Fibroblast of skin of right biceps (primary cell): ENCODE results near the gene SLCO4A1.

ENCODE experiments used
- DNase-seq: peaks from one replicate; pipeline ENCODE4 v3.0.0-alpha.2; 2013

Gene SLCO4A1

GRCh38 chr20:62702895-62703852, 60.9 kb downstream of the SLCO4A1 start:
- peak; percentile 90 for DNase-seq

- DNase-seq = no peak
Measured at GRCh38 chr20:62703853-62704228, 61.5 kb downstream of the SLCO4A1 start.

- peak; percentile 95 for DNase-seq
Measured at GRCh38 chr20:62704341-62704948, 62.1 kb downstream of the SLCO4A1 start.

- DNase-seq = no peak
Measured at GRCh38 chr20:62705627-62706026, 63.3 kb downstream of the SLCO4A1 start.

- DNase-seq = no peak
Measured at GRCh38 chr20:62706344-62706743, 64.0 kb downstream of the SLCO4A1 start.

- DNase-seq = no peak
Measured at GRCh38 chr20:62706857-62707256, 64.6 kb downstream of the SLCO4A1 start.

GRCh38 chr20:62707276-62707920, 65.1 kb downstream of the SLCO4A1 start:
- DNase-seq = no peak

- no peak for DNase-seq
Measured at GRCh38 chr20:62707921-62708521, 65.7 kb downstream of the SLCO4A1 start.

- no peak for DNase-seq
Measured at GRCh38 chr20:62708591-62709536, 66.6 kb downstream of the SLCO4A1 start, which contains the start of gene NTSR1. Gene NTSR1, plus strand, starts transcription at chr20:62708836. Its CDS starts 372 bp downstream, at chr20:62709208.

GRCh38 chr20:62709537-62709905, 67.2 kb downstream of the SLCO4A1 start:
- no peak for DNase-seq

- DNase-seq = no peak
Measured at GRCh38 chr20:62710221-62710885, 68.0 kb downstream of the SLCO4A1 start.

- DNase-seq = no peak
Measured at GRCh38 chr20:62710886-62711702, 68.8 kb downstream of the SLCO4A1 start.

- DNase-seq = no peak
Measured at GRCh38 chr20:62711703-62712101, 69.4 kb downstream of the SLCO4A1 start.

- no peak for DNase-seq
Measured at GRCh38 chr20:62712606-62713005, 70.3 kb downstream of the SLCO4A1 start.

GRCh38 chr20:62714006-62714405, 71.7 kb downstream of the SLCO4A1 start:
- DNase-seq = no peak

- DNase-seq = no peak
Measured at GRCh38 chr20:62714799-62715198, 72.5 kb downstream of the SLCO4A1 start.

GRCh38 chr20:62715201-62715600, 72.9 kb downstream of the SLCO4A1 start:
- DNase-seq = no peak

GRCh38 chr20:62716198-62716940, 74.1 kb downstream of the SLCO4A1 start:
- DNase-seq = peak; percentile 15

GRCh38 chr20:62716941-62717310, 74.6 kb downstream of the SLCO4A1 start:
- no peak for DNase-seq

GRCh38 chr20:62717933-62718332, 75.6 kb downstream of the SLCO4A1 start:
- DNase-seq = no peak
